NCI-H1105 (cell line): ENCODE data around the gene TENM4.
"Not testable (repeated sequence)": the region's sequence is repeated elsewhere in the genome, so short reads cannot be mapped to it uniquely, and the experiment has no call there.

Source experiments
- DNase-seq: peaks from one replicate; lab custom pipeline; 2025; lab: John Stamatoyannopoulos, UW

Gene TENM4

DNA sequence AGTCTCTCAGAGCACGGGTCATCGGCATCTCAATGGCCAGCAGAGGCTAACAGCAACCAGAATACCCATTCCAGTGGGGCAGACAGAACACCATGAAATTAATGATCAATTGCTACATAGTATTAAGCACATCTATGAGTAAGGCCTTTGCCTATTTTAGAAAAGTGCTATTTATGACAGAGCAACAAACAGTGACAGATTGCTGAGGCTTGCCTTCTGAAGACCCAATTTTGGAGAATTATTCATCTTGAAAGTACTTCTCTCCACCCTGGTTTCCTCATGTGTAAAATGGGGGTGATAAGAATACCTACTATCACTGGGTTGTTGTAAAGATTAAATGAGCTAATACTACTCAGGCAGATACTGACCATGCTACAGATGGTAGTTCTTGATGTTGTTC is 232.7 kb downstream of the TENM4 start:
- no peak for DNase-seq

- DNase-seq = no peak
These were observed 233.9 kb downstream of the TENM4 start for GRCh38 chr11:79206951-79207350.

DNA sequence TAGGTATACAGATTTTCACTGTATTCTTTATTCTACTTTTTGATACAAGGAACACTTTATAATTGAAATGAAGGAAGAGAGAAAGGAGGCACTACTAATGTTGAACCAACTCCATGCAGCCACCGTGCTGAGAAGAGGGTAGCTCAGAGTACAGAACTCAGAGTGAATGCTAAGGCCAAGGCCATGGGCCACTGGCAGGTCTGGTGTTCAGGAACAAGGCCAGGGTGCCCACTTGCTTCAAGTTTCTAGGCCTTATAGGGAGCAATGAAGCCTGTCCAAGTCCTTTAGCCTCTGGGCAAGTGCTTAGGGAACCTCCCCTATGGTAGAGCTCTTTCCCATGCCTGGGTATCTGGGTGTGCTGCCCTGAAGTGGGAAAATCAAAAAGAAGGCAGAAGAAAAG is 235.0 kb downstream of the TENM4 start:
- no peak for DNase-seq

DNA sequence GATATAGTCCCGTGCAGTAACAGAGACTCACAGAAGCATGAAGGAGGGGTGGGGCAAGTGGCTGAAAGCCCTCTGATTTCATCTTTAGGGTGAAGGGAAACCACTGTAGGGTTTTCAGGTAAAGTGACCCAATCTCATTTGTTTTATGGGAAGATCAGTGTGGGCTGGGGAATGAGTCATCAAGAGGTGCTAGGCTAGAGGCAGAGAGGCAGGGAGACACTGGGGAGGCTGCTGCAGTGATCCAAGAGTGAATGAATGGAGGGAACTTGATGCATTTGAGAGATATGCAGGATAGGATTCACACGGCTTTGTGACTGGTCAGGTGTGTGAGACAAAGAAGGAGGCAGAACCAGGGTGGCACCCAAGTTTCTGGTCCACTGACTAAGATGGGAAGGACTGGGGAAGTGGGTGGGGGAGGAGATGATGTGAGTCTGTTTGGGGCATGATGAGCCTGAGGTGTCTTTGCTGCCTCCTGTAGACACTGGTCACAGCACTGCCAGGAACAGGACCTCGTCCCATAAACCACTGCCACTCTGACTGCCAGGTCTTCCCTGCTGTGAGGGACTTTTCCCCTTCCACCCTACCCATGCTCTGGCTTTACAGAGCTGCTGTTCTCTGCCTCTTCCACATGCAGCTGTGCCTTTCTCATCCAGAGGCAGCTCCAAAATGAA is 239.0 kb downstream of the TENM4 start:
- DNase-seq = no peak

DNA sequence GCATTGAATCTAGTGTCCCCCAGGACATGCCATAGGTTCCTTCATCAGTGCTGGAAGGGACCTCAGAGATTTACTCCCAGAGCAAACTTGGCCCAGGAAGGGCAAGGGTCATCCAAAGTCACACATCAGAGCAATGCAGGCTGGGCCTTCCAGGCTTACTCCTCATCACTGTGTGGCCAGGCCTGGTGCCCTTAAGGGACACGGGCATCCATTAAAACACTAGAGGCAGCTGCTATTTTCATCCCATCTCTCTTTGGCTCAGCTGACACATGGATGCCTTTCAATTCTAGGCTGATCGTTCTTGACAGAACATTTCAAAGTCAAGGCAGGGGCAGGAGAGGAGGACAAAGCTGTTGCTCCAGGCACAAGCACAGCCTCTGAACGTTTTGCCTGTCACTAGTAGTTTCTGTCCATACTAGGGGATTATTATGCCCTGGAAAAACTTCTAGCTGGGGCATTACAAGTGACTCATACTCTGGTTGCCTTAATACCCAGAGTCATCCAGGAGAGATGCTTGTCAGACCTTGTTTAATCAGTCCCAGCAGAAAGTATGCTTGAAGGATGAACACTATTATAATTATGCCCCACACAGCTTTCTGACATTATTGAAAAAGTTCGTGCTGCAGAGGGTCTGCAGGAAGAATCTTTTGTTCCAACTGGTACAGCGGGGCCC is 240.3 kb downstream of the TENM4 start:
- no peak for DNase-seq

GRCh38 chr11:79199729-79200354 is 241.0 kb downstream of the TENM4 start:
- no peak for DNase-seq

GRCh38 chr11:79198898-79199250 is 242.0 kb downstream of the TENM4 start:
- DNase-seq = no peak

- DNase-seq = no peak
These were observed 242.5 kb downstream of the TENM4 start for GRCh38 chr11:79198203-79198897.

- DNase-seq = no peak
These were observed 243.9 kb downstream of the TENM4 start for GRCh38 chr11:79196950-79197349.

GRCh38 chr11:79195209-79195608 is 245.6 kb downstream of the TENM4 start:
- no peak for DNase-seq

- DNase-seq = no peak
These were observed 247.0 kb downstream of the TENM4 start for GRCh38 chr11:79193663-79194310.

GRCh38 chr11:79192836-79193235 is 248.0 kb downstream of the TENM4 start:
- no peak for DNase-seq

GRCh38 chr11:79191716-79192115 is 249.1 kb downstream of the TENM4 start:
- not testable (repeated sequence) for DNase-seq

DNA sequence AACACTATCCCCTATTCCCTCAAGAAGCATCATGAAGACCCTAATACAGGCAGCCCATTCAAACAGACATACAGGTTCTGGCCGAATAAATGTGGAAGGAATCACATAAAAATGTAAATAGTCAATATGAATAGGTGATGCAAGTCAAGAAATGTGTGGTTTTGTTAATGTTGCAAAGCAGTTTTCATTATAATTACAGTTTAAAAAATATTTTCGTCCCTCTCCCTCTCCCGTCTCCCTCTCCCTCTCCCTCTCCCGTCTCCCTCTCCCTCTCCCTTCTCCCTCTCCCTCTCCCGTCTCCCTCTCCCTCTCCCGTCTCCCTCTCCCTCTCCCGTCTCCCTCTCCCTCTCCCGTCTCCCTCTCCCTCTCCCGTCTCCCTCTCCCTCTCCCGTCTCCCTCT is 250.3 kb downstream of the TENM4 start:
- not testable (repeated sequence) for DNase-seq

- no peak for DNase-seq
These were observed 251.2 kb downstream of the TENM4 start for GRCh38 chr11:79189601-79190000.

GRCh38 chr11:79189055-79189454 is 251.8 kb downstream of the TENM4 start:
- DNase-seq = no peak

DNA sequence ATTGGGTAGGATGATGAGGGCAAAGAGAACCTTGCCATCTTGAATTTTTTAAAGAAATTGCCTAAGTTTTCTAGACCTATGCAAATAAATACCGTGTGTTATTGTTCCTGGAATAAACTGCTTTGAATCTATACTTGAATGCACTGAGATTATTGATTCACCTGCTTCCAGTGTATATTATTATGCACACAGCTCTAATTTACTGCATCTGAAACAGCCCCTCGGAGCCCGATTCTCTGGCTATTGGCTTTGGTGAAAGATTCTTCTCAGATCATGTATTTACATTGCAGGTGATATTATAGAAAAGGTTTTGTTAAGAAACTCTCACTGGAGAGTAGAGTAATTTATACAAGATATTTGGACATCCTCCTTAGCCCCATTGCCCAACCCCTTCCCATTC is 254.2 kb downstream of the TENM4 start:
- no peak for DNase-seq

- no peak for DNase-seq
These were observed 255.5 kb downstream of the TENM4 start for GRCh38 chr11:79185351-79185750.

GRCh38 chr11:79184285-79184684 is 256.5 kb downstream of the TENM4 start:
- no peak for DNase-seq

- DNase-seq = no peak
These were observed 258.0 kb downstream of the TENM4 start for GRCh38 chr11:79182794-79183193.

DNA sequence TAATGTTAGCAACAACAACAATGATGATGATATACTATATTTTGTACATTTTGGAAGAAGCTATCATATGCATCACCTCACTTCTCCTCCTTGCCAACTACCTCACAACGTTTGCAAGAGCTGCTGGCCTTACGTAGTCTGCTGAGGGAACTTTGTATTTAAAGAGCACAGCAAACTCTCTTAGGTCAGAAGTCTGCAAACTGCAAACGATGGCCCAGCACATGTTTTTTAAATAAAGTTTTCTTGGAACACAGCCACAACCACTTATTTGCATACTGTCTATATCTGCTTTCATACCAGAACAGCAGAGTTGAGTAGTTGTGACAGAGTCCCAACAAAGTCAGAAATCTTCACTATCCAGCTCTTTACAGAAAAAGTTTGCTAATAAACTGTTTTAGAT is 261.7 kb downstream of the TENM4 start:
- DNase-seq = no peak
